HG02840 (cell line): ENCODE data around the gene USP35.

Experiments used
- ATAC-seq: cut with Tn5 transposase; IDR thresholded peaks from one replicate; pipeline ENCODE4 v1.9.1; 2021; ENCODE audit warnings: mild to moderate bottlenecking, moderate library complexity, moderate number of reproducible peaks; ENCODE audit not compliant: unreplicated experiment, low FRiP score

Gene USP35

GRCh38 chr11:78259777-78260487 is 71.2 kb downstream of the USP35 start:
- ATAC-seq: no peak

GRCh38 chr11:78261367-78261766 is 72.6 kb downstream of the USP35 start:
- no peak for ATAC-seq

- ATAC-seq: no peak
Observed at GRCh38 chr11:78261828-78262227, 73.1 kb downstream of the USP35 start.

GRCh38 chr11:78262238-78262637 is 73.5 kb downstream of the USP35 start:
- no peak for ATAC-seq

GRCh38 chr11:78262691-78263090 is 74.0 kb downstream of the USP35 start:
- no peak for ATAC-seq
